Liver (tissue), 9 donors: ENCODE data around the gene KAZN. TPM values are rescaled to one million over a fixed set of nuclear protein-coding genes. Genes with fewer than 3 reads are reported as not detected.

ENCODE experiments used
- DNase-seq: peaks from one replicate; pipeline ENCODE4 v3.0.0-alpha.2; 2017; ENCODE audit warnings: low spot score
- H3K27ac ChIP-seq, 2 donors: one replicate each; pipeline ENCODE4 v1.7.0; 2013; ENCODE audit warnings: inconsistent platforms in 2 of 2, low read length in 2 of 2, control low read depth in 1 of 2, low read depth in 1 of 2, mild to moderate bottlenecking in 1 of 2
- H3K27me3 ChIP-seq, 4 donors: one replicate each; pipeline versions ENCODE4 v1.6.1 to v1.7.0; 2013; ENCODE audit warnings: low read length in 3 of 4, inconsistent platforms in 1 of 4, mild to moderate bottlenecking in 1 of 4, moderate library complexity in 1 of 4; ENCODE audit not compliant: control insufficient read depth in 4 of 4, insufficient read depth in 4 of 4
- H3K36me3 ChIP-seq, 4 donors: one replicate each; pipeline versions ENCODE4 v1.6.1 to v1.7.0; 2013; ENCODE audit warnings: low read length in 3 of 4, mild to moderate bottlenecking in 3 of 4, low read depth in 1 of 4, moderate library complexity in 1 of 4; ENCODE audit not compliant: control insufficient read depth in 4 of 4, insufficient read depth in 3 of 4
- H3K4me1 ChIP-seq, 4 donors: one replicate each; pipeline versions ENCODE4 v1.6.1 to v1.7.0; 2013; ENCODE audit warnings: low read length in 3 of 4, mild to moderate bottlenecking in 3 of 4, moderate library complexity in 1 of 4; ENCODE audit not compliant: control insufficient read depth in 4 of 4, insufficient read depth in 4 of 4
- H3K4me3 ChIP-seq, 3 donors: one replicate each; pipeline versions ENCODE4 v1.6.1 to v1.7.0; 2013; ENCODE audit warnings: low read length in 3 of 3, control low read depth in 1 of 3, low read depth in 1 of 3, mild to moderate bottlenecking in 1 of 3
- H3K9ac ChIP-seq, 2 donors: one replicate each; pipeline ENCODE4 v1.7.0; 2013; ENCODE audit warnings: low read length in 2 of 2, mild to moderate bottlenecking in 2 of 2, moderate library complexity in 2 of 2, control low read depth in 1 of 2, low read depth in 1 of 2
- H3K9me3 ChIP-seq, 4 donors: one replicate each; pipeline versions ENCODE4 v1.6.1 to v1.7.0; 2013; ENCODE audit warnings: low read length in 3 of 4; ENCODE audit not compliant: control insufficient read depth in 4 of 4
- EGR1 ChIP-seq, 2 donors: IDR thresholded peaks; 2 replicates each; pipeline ENCODE4 v1.6.1; 2016 to 2018; ENCODE audit warnings: antibody characterized with exemption in 2 of 2, low read depth in 2 of 2
- FOXA1 ChIP-seq: IDR thresholded peaks from 2 replicates; pipeline ENCODE4 v1.6.1; 2016; ENCODE audit warnings: antibody characterized with exemption
- FOXA2 ChIP-seq: IDR thresholded peaks from 2 replicates; pipeline ENCODE4 v1.6.1; 2016; ENCODE audit warnings: antibody characterized with exemption
- GABPA ChIP-seq, 2 donors: IDR thresholded peaks in 1 of 2; conservative IDR thresholded peaks in 1 of 2; 2 replicates each; pipeline ENCODE4 v1.6.1; 2016; ENCODE audit warnings: antibody characterized with exemption in 2 of 2, mild to moderate bottlenecking in 1 of 2, moderate library complexity in 1 of 2
- HNF4A ChIP-seq, 2 donors: conservative IDR thresholded peaks; 2 replicates each; pipeline ENCODE4 v1.6.1; 2016; ENCODE audit warnings: antibody characterized with exemption in 2 of 2, mild to moderate bottlenecking in 2 of 2
- HNF4G ChIP-seq: IDR thresholded peaks from 2 replicates; pipeline ENCODE4 v1.6.1; 2016; ENCODE audit warnings: antibody characterized with exemption
- JUND ChIP-seq, 2 donors: IDR thresholded peaks; 2 replicates each; pipeline ENCODE4 v1.6.1; 2016; ENCODE audit warnings: antibody characterized with exemption in 2 of 2
- NR2F2 ChIP-seq: IDR thresholded peaks from 2 replicates; pipeline ENCODE4 v1.6.1; 2016; ENCODE audit warnings: antibody characterized with exemption
- RAD21 ChIP-seq, 2 donors: IDR thresholded peaks; 2 replicates each; pipeline ENCODE4 v1.6.1; 2016; ENCODE audit warnings: antibody characterized with exemption in 2 of 2, mild to moderate bottlenecking in 2 of 2
- RXRA ChIP-seq, 2 donors: IDR thresholded peaks; 2 replicates each; pipeline ENCODE4 v1.6.1; 2017 to 2018; ENCODE audit warnings: antibody characterized with exemption in 2 of 2, mild to moderate bottlenecking in 1 of 2
- SP1 ChIP-seq: IDR thresholded peaks from 2 replicates; pipeline ENCODE4 v1.6.1; 2018; ENCODE audit warnings: antibody characterized with exemption, mild to moderate bottlenecking
- TAF1 ChIP-seq: conservative IDR thresholded peaks from 2 replicates; pipeline ENCODE4 v1.6.1; 2016; ENCODE audit warnings: antibody characterized with exemption, mild to moderate bottlenecking
- YY1 ChIP-seq: IDR thresholded peaks from 2 replicates; pipeline ENCODE4 v1.6.1; 2016; ENCODE audit warnings: antibody characterized with exemption, mild to moderate bottlenecking
- WGBS: extraction: QIAGEN DNeasy Blood & Tissue Kit; methylation state at CpG from one replicate; pipeline ENCODE4 v1.1.7; 2013; 5-methylcytosine and 5-hydroxymethylcytosine counted together
- polyA plus RNA-seq, 2 donors: library from polyadenylated mRNA; stranded (reverse) in 1 of 2; unstranded in 1 of 2; fragments of 200-250 nt in 1 of 2; fragments of >200 nt in 1 of 2; fragmentation: Nextera tagmentation in 1 of 2; extraction: Ambion mirVana in 1 of 2; gene quantifications; one replicate each; pipeline versions ENCODE4 v1.2.1 to v1.2.3, GENCODE V29; 2013 to 2015
- total RNA-seq, 2 donors: library from RNA; depleted of rRNA; stranded (reverse); fragments of >200 nt; gene quantifications; one replicate each; pipeline ENCODE4 v1.2.3, GENCODE V29; 2014
- TF ChIP-seq, protein P1 (sequence below): fragments of 150-350 bp; IDR thresholded peaks from 2 replicates; pipeline ENCODE4 v1.5.1; 2017; ENCODE audit warnings: improper control_type of control experiment, low read depth, low read length; ENCODE audit not compliant: missing input control
- TF ChIP-seq, protein P2 (sequence below): IDR thresholded peaks from 2 replicates; pipeline ENCODE4 v1.6.1; 2016; ENCODE audit warnings: antibody characterized with exemption
- TF ChIP-seq, protein P3 (sequence below): IDR thresholded peaks from 2 replicates; pipeline ENCODE4 v1.6.1; 2016; ENCODE audit warnings: antibody characterized with exemption
- TF ChIP-seq, protein P4 (sequence below): IDR thresholded peaks from 2 replicates; pipeline ENCODE4 v1.6.1; 2016; ENCODE audit warnings: antibody characterized with exemption, mild to moderate bottlenecking
- TF ChIP-seq, protein P5 (sequence below): IDR thresholded peaks from 2 replicates; pipeline ENCODE4 v1.6.1; 2016; ENCODE audit warnings: antibody characterized with exemption
- donor health status: healthy.
- donor health status: healthy.
- donor health status: healthy.
- donor health status: healthy.
- donor health status: healthy.

KAZN gene
- total and polyA plus RNA-seq, 4 donors, result 1.9 to 6.9 (median 2.4) TPM

DNA sequence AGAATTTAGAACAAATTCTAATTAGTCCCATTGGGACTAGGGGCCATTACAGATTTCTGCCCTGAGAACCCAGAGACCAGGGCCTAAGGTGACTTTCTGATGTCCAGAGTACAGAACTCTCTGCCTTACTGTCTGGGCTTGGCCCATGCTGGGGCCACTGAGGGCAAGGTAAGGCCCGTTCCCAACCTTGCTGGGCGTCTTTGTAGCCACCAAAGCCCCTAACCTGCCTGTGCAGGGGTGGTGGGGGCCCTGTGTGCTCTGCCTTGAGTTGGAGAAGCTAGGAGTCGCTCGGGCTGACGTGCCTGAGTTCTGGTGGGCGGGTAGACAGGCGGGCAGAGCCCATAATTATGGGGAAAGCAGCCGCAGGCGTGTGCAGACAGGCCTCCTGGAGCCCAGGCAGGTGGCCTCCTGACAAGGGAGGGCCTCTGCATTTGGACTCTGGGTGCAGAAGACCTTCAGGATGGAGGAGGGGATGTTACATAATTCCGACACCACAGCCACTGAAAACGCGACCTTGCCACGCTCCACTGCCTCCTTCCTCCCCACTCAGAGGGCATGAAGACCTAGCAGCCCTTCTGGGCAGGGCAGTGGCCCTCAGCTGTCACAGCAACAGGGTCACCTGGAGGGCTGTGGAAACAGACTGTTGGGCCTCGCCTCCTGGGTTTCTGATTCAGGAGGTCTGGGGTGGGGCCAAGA is 315.1 kb downstream of the KAZN start:
- H3K4me3 ChIP-seq, result no peak overlapping the region
- WGBS, result 83% methylated on average over 14 of the region's 14 CpGs
- H3K27me3 ChIP-seq, result no peaks in the 10 kb centered on the region
- H3K27ac ChIP-seq, result no peak overlapping the region
- H3K9ac ChIP-seq, result no peak overlapping the region
- H3K36me3 ChIP-seq, result no peaks in the 10 kb centered on the region
- no peak for TF ChIP-seq RXRA (IDR thresholded peaks at IDR 0.05)
- no peak for TF ChIP-seq RAD21 (IDR thresholded peaks at IDR 0.05)
- TF ChIP-seq HNF4A (conservative IDR thresholded peaks at IDR 0.05), result no peak
- TF ChIP-seq, protein P1, sequence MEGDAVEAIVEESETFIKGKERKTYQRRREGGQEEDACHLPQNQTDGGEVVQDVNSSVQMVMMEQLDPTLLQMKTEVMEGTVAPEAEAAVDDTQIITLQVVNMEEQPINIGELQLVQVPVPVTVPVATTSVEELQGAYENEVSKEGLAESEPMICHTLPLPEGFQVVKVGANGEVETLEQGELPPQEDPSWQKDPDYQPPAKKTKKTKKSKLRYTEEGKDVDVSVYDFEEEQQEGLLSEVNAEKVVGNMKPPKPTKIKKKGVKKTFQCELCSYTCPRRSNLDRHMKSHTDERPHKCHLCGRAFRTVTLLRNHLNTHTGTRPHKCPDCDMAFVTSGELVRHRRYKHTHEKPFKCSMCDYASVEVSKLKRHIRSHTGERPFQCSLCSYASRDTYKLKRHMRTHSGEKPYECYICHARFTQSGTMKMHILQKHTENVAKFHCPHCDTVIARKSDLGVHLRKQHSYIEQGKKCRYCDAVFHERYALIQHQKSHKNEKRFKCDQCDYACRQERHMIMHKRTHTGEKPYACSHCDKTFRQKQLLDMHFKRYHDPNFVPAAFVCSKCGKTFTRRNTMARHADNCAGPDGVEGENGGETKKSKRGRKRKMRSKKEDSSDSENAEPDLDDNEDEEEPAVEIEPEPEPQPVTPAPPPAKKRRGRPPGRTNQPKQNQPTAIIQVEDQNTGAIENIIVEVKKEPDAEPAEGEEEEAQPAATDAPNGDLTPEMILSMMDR, result no peak
- TF ChIP-seq, protein P2, sequence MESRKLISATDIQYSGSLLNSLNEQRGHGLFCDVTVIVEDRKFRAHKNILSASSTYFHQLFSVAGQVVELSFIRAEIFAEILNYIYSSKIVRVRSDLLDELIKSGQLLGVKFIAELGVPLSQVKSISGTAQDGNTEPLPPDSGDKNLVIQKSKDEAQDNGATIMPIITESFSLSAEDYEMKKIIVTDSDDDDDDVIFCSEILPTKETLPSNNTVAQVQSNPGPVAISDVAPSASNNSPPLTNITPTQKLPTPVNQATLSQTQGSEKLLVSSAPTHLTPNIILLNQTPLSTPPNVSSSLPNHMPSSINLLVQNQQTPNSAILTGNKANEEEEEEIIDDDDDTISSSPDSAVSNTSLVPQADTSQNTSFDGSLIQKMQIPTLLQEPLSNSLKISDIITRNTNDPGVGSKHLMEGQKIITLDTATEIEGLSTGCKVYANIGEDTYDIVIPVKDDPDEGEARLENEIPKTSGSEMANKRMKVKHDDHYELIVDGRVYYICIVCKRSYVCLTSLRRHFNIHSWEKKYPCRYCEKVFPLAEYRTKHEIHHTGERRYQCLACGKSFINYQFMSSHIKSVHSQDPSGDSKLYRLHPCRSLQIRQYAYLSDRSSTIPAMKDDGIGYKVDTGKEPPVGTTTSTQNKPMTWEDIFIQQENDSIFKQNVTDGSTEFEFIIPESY, result no peak
- TF ChIP-seq NR2F2, result no peak
- TF ChIP-seq FOXA2, result no peak
- TF ChIP-seq YY1, result no peak
- no peak for TF ChIP-seq HNF4G
- TF ChIP-seq GABPA (IDR thresholded peaks at IDR 0.05 in 1 of 2, conservative IDR thresholded peaks at IDR 0.05 in 1 of 2), result no peak
- TF ChIP-seq TAF1, result no peak
- TF ChIP-seq, protein P3, sequence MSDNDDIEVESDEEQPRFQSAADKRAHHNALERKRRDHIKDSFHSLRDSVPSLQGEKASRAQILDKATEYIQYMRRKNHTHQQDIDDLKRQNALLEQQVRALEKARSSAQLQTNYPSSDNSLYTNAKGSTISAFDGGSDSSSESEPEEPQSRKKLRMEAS, result no peak
- no peak for TF ChIP-seq EGR1 (IDR thresholded peaks at IDR 0.05; ENCODE audit: low read depth in 2 of 2)
- TF ChIP-seq, protein P4, sequence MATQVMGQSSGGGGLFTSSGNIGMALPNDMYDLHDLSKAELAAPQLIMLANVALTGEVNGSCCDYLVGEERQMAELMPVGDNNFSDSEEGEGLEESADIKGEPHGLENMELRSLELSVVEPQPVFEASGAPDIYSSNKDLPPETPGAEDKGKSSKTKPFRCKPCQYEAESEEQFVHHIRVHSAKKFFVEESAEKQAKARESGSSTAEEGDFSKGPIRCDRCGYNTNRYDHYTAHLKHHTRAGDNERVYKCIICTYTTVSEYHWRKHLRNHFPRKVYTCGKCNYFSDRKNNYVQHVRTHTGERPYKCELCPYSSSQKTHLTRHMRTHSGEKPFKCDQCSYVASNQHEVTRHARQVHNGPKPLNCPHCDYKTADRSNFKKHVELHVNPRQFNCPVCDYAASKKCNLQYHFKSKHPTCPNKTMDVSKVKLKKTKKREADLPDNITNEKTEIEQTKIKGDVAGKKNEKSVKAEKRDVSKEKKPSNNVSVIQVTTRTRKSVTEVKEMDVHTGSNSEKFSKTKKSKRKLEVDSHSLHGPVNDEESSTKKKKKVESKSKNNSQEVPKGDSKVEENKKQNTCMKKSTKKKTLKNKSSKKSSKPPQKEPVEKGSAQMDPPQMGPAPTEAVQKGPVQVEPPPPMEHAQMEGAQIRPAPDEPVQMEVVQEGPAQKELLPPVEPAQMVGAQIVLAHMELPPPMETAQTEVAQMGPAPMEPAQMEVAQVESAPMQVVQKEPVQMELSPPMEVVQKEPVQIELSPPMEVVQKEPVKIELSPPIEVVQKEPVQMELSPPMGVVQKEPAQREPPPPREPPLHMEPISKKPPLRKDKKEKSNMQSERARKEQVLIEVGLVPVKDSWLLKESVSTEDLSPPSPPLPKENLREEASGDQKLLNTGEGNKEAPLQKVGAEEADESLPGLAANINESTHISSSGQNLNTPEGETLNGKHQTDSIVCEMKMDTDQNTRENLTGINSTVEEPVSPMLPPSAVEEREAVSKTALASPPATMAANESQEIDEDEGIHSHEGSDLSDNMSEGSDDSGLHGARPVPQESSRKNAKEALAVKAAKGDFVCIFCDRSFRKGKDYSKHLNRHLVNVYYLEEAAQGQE, result no peak
- TF ChIP-seq JUND (IDR thresholded peaks at IDR 0.05), result no peak
- TF ChIP-seq, protein P5, sequence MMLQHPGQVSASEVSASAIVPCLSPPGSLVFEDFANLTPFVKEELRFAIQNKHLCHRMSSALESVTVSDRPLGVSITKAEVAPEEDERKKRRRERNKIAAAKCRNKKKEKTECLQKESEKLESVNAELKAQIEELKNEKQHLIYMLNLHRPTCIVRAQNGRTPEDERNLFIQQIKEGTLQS, result no peak
- no peak for TF ChIP-seq SP1
- no peak for TF ChIP-seq FOXA1
- no peak for DNase-seq
- no peaks in the 10 kb centered on the region for H3K9me3 ChIP-seq
- H3K4me1 ChIP-seq, result no peaks in the 10 kb centered on the region
